GM21528 (cell line): ENCODE results near the gene IZUMO4.

Source experiments
- ATAC-seq: cut with Tn5 transposase; IDR thresholded peaks from one replicate; pipeline ENCODE4 v1.9.1; 2021; ENCODE audit warnings: mild to moderate bottlenecking, moderate library complexity; ENCODE audit not compliant: unreplicated experiment, low FRiP score

The IZUMO4 gene, protein sequence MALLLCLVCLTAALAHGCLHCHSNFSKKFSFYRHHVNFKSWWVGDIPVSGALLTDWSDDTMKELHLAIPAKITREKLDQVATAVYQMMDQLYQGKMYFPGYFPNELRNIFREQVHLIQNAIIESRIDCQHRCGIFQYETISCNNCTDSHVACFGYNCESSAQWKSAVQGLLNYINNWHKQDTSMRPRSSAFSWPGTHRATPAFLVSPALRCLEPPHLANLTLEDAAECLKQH

DNA sequence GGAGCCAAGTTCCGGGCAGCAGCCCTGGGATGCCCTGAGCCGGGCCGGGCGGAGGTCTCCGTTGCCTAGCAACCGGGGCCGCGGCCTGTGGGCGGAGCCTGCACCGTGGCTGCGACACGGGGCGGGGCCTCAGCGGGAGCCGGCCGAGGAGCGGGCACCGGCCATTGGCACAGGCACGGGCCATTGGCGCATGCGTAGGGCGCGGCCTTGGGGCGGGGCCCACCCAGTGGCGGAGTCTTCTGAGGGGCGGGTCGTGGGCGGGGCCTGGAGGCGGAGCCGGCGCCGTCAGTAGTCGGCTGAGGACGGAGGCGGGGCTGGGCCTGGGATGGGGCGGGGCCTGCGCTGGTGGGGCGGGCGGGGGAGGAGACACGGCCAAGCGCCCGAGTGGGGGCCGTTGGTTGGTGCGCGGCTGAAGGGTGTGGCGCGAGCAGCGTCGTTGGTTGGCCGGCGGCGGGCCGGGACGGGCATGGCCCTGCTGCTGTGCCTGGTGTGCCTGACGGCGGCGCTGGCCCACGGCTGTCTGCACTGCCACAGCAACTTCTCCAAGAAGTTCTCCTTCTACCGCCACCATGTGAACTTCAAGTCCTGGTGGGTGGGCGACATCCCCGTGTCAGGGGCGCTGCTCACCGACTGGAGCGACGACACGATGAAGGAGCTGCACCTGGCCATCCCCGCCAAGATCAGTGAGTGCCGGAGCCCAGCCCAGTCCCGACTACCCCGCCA lies at the start of gene IZUMO4:
TSS of gene IZUMO4 (plus strand) at position 436 of the 723 bp plus-strand sequence. CDS start at position 467, 31 bp downstream.
- peak; percentile 54 for ATAC-seq

DNA sequence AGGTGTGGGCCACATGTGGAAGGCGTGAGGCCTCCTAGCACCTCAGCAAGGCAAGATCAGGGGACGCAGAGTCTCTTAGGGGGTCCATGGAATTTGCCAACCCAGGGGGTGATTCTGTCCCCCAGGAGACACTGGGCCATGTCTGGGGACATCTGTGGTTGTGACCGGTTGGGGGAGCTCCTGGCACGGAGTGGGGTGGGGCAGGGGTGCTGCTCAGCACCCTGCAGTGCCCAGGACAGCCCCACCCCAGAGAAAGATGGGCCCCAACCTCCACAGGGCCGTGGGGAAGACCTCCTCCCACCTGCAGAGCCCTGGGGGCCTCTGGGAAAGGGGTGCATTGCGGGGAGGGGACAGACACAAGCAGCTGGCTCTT lies 49.7 kb upstream of the IZUMO4 start:
- no peak for ATAC-seq

DNA sequence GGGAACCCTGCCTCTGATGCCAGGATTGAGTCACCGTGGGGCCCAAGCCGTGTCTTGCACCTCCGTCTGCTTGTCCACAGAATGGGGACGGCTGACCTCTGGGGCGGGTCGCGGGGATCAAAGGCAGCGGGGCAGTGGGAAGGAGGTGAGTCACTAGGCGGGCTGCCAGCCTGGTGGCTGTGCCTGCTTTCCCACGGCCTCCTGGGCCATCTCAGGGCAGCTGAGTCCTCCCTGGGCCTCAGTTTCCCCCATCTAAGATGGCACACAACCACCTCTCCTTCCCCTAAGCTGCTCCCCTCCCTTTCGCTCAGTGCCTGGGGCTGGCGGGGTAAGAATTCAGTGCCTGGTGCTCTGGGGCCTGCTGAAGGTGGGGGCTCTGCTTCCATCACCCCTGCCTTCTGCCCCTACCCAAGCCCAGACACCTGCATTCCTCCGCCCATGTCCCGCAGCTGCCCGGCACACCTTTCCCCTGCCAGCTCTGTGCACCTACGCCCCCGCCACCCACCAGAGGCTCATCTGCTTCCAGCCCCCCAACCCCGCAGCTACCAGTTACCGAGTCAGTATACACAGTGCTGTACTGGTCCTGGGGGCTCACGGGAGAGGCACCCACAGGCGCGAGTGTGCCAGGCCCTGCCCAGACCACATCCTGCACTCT lies 49.1 kb upstream of the IZUMO4 start:
- ATAC-seq = no peak

DNA sequence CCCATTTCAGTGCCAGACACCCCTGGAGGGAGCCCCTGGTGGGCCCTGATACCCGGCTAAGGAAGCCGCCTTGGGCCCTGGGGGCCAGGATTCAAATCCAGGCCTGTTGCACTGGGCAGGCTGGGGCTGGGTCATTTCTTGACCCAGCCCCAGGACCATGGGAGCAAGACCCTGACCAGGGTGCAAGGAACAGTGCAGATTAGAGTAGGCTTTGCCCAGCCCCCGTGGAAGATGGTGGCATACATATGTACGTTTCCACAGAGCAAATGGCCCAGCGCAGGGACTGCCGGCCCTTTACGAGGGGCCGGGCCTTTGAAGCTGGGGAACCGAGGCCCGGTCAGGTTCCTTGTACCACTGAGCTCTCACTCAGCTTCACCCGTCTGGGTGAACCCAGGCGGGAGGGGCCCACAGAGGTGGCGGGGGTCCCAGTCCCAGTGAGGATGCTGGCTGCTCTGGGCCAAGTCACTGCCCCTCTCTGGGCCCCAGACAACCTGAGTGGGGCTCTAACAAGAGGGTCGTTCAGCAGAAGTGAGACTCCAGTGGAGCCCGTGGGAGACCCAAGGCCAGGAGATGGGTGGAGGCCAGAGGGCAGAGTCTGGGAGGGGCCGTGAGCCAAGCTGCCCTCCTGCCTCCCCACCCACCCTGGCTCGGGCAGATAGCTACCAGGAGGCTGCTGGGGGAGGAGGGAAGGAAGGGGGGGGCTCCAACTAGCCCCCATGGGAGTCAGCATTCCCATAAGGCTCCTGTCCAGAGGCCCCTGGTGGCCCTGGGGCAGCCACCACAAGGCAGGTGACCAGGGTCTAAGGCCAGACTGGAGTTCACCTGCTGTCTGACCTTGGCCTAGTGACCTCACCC lies 48.4 kb upstream of the IZUMO4 start:
- ATAC-seq = no peak

DNA sequence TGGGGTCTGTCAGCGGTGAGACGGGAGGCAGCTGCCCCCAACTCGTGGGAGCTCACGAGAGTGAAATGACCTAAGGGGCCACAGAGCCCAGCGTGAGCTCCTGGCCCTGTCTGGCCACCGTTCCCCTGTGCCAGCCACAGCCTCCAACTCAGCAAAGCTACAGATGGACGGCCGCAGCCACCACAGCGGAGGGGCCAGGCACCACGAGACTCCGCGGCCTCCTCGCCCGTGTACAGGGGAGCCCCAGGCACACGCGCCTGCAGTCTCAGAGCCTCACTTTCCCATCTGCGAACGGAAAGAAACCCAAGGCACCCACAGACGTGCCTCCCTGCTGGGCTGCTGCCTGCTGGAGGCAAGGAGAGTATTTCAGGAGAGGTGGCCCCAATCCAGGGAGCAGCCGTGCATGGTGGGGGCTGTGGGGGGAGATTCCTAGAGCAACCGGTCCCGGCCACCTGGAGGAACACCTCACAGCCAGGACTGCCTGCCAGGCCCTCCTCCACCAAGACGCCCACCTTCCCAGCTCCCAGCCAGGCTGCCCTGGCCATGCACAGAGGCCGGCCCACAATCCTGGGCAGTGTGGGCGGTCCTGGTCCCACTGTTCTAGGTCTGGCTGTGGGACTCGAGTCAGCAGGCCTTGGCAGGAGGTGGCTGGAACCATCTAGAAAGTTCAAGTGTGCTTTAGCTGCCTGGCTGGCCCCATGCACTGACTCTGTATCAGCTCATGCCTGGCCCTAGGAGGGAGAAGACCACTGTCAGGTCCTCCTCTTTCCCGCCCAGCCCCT lies 47.6 kb upstream of the IZUMO4 start:
- no peak for ATAC-seq

DNA sequence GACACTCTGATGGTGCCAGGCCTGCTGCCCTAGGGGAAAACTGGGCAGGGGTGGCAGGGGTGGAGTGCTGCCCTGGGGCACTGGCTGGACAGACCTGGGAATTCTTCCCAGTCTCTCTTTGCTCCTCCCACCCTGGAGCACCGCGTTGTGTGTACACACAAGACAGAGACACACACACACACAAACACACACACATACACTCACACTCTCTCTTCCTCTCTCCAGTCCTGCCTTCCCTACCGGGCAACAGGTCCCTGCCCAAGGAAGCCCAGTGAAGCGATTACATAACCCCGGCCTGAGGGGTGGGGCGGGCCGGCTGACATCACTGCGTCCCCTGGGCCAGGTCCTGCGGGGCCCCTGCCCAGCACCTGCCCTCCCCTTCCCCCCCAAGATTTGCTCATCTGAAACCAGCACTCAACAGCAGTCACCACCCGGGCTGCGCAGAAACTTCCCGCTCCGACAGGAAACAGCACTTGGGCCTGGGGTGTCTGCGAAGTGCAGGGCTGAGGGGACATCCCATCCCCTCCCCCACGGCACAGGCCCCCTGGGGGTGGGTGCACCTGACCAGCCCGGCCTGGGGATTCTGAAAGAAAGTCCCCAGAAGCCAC lies 46.9 kb upstream of the IZUMO4 start:
- ATAC-seq = peak; percentile 1

DNA sequence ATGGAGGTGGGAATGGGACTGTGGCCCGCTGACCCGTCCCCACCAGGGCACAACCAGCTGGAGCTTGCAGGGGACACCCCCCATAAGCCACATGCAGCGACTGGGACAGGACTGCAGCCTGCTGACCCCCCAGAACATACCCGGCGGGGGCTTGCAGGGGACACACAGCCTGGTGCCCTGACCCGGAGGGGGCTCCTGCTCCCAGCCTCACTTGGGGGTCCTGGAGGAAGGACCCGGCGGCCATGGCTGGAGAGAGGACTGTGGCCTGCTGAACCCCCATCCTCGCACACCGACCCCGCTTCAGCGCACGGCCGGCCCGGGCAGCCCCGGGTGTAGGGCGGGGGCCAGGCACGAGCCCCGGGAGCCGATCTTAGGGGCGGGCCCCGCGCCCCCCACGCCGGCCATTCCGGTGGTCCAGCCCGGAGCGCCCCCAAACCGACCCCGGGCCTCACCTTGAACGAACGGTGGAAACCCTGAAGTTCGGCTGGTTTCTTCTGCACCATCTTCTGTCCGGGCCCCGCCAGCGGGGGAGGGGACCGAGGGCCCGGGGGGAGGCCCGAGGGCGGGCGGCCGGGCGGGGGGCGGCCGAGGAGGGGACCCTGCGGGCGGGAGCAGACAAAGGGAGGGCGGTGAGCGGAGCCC lies 46.2 kb upstream of the IZUMO4 start:
- peak; percentile 4 for ATAC-seq

DNA sequence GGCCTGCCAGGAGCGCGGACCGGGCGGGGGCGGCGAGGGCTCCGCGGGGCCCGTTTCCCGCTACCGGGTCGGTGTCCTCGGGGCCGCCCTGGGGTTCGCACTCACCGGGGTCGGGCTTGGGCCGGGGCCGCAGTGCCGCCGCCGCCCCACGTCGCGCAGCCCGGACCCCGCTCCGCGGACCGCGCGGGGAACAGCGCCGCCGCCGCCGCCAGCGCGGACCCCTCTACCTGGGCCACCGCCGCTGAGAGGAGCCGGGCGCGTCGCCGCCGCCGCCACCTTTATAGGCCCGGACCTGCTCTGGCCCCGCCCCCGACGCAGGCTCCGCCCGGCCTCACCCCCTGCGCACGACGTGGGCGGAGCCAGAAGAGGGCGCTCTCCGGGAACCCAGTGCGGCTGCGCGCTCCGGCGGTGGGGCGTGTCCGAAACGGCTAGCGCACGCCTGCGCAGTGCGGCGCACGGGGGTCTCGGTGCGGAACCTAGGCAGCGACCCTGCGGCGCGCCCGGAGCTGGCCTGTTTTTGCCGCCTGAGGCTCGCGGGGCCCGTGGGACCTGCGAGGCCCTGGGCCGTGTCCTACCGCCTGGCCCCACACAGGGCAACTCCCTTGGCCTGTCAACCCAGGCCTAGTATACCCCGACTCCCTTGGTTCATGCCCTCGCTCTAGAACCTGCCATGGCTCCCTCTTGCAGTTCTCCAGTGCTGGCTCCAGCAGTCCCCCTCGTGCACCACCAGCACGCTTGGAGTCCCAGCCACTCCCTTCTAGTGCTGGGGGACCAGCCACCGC lies 45.5 kb upstream of the IZUMO4 start, which contains the start of gene MKNK2:
TSS of gene MKNK2 (minus strand) at position 254 of the 782 bp plus-strand sequence. CDS start 393 bp downstream, outside the sequence.
- ATAC-seq = peak; percentile 50

DNA sequence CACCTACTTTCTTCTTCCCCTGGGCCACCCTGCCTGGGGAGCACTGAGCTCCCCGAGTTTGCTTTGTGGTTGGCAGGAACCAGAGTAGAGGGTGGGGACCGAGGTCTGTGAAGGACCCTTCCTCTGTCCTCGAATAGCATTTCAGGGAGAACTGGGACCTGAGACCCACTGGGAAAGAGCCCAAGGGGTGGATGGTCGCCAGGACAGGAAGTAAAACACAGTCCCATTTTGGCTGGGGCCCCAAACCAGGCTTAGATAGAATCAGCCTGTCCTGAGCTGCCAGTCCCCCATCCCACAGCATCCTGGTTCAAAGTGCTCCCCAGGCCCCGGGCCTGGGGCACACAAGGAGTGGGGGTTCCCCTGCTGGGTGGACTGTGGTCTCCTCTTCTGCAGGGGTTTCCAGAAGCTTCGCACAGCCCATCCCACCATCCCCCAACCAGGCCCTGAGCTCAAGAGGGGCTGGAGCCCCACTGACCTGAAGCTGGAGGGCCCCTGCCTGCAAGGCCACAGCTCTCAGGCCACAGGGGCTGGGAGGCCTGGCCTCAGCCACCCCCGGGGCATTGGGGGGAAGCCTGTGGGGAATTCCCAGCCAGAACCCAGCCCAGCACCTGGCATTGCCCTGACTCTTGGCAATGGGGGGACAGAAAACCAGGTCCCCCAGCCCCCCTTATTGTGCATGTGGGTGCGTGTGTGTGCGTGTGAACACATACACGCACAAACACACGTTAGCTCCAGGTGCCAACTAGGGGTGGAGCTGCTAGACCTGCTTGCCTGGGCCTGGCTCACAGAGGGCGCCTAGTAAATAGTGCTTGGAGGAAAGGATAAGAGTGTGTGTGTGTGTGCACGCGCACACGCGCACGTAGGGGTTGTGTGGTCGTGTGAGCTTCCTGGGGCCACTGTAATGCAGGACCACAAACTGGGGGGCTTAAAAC lies 44.7 kb upstream of the IZUMO4 start:
- ATAC-seq = no peak

DNA sequence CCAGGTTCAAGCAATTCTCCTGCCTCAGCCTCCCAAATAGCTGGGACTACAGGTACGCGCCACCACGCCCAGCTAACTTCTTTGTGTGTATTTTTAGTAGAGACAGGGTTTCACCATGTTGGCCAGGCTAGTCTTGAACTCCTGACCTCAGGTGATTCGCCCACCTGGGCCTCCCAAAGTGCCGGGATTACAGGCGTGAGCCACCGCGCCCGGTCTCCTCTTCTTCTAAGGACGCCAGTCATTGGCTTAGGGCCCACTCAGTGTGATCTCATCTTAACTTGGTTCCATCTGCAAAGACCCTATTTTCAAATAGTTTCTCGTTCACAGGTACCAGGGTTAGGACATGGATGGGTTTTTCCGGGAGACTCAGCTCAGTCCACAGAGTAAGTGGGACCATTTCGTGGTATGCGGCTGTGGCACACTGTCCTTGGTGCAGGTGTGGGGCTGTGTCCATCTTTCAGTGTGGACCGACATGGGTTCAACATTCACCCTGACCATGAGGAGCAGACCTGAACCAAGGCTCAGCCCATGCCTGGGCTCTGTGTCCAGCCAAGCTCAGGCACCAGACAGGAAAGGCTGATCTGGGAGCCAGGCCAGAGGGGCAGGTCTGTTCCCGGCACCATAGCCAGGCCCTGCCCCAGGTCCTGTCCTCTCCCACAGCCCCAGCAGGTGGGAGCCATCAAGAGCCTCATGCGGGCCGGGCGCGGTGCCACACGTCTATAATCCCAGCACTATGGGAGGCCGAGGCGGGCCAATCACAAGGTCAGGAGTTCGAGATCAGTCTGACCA lies 42.9 kb upstream of the IZUMO4 start:
- ATAC-seq = no peak

DNA sequence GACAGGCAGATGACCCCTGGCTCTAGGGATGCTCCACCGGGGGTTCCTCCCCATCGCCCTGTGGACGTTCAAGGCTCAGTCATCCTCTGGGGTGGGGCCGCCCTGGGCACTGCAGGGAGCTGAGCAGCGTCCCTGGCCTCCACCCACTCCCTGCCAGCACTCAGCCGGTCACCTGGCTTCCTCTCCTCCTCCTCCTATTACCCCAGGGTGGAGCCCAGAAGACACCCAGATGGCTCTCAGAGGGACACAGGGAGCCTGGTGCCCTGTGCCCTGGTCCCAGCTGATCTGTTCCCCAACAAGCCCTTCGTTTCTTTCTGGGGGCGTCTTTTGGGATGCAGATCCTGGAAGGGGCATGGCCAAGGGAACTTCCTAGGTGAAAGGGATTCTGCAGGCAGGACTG lies 42.0 kb upstream of the IZUMO4 start:
- no peak for ATAC-seq

DNA sequence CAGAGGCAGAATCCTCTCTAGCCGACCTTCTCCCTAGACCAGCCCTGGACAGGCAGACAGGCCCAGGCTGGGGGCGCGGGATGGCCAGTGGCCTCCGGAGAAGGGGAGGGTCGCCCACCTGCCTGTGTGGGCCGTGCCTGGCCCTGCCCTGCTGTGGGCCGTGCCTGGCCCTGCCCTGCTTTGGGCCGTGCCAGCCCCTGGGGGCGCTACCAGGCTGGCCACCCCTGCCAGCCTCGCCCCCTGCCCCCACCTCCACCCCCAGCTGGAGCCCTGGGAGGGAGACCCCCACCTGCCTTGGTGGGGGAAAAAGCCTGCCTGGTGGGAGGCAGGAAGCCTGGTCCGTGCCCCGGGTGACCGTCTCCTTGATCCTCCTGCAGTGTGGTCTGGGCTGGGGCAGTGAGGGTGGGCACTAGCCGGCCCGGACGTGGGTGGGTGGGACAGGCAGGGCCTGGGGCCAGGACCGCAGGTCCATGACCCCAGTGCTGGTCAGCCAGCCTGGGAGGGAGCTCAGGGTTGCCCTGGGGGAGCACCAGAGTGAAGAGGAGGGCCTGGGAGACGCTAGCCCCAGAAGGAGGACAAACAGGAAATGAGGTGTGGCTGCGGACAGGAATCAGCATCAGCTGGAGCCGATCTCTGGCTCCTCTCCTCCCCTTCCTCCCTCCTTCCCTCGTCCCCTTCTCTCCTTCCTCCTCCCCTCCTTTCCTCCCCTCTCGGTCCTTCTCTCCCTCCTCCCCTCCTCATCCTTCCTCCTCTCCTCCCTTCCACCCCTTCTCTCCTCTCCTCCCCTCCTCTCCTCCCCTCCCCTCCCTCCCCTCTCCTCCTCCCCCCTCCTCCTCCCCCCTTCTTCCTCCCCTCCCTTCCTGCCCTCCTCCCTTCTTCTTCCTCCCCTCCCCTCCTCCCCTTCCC lies 40.5 kb upstream of the IZUMO4 start:
- ATAC-seq = no peak

DNA sequence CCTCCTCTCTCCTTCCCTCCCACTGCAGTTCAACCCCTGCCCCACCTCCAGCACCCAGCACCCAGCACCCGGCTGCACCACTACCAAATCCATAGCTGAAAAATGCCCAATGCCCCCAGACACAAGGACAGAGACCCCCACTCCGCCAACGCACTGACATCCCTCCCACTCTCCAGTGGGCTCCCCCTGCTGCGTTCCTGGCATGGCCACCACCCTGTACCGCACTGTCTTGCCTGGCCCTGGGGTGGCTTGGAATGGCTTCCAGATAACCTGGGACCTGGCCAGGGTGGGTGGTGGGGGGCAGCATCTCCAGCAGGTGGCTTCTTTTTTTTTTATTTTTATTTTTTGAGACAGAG lies 39.9 kb upstream of the IZUMO4 start:
- no peak for ATAC-seq

DNA sequence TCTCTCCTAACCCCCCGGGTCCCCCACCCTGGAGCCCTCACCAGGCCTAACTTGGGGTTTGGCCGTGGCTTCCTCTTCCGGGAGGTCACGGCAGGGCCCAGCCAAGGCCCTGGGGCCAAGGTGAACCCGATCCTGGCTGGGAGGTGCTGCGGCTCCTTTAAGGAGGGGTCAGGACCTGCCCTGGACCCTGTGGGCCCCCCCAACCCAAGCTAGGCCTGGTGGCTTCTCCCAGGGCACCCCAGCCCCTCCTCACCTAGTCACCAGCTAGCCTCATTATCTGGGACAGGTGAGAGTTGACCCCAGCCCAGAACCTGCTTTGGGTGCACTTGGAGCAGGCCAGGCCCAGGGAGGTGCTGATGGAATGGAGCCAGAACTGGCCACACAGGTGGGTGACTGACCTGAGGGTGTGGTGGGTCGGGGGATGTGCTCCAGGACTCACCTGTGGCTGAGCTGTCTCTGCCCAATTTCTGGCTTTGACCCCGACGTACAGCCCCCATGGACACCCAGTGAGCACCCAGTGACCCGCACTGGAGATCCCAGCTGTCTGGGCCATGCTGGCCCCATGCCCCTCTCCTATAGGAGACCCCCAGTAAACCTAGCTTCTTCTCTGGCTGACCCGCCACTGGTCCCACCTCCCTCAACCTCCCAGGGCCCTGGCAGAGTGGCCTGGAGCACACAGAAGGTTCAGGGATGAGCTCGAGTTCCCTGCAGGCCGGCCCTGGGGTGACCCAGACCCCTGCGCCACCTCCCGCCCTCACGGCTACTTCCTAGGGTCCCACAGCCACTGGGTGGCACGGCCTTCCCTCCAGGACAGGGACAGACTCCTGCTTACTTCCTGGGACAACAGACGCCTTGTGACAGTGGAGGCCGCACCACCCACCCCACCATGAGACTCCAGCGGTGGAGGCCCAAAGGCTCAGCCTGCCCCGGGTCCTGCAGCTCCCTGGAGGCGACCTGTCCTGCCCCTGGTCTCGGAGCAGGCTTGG lies 38.9 kb upstream of the IZUMO4 start:
- no peak for ATAC-seq
